Keratinocyte (primary cell): ENCODE data around the gene TAL2. TPM values are rescaled to one million over a fixed set of nuclear protein-coding genes. Genes with fewer than 3 reads are reported as not detected.

Experiments
- DNase-seq: peaks from one replicate; pipeline ENCODE4 v3.0.0-alpha.2; 2011; ENCODE audit warnings: low read depth, missing footprints, low spot score
- FAIRE-seq: peaks from 2 replicates; lab custom pipeline; 2011; peaks lifted over from hg19 to GRCh38; lab: Jason Lieb, UNC
- H2AFZ ChIP-seq: 2 replicates; pipeline ENCODE4 v1.6.0; 2012; ENCODE audit warnings: low read length, control low read depth, inconsistent platforms; ENCODE audit not compliant: control insufficient read depth
- H3K27ac ChIP-seq: 2 replicates; pipeline ENCODE4 v1.5.1; 2011; ENCODE audit warnings: low read length; ENCODE audit not compliant: control insufficient read depth, insufficient read depth
- H3K27me3 ChIP-seq: 3 replicates; pipeline ENCODE4 v1.6.0; 2011; ENCODE audit warnings: low read length; ENCODE audit not compliant: control insufficient read depth, insufficient read depth; ENCODE audit errors: extremely low read depth
- H3K36me3 ChIP-seq, 2 experiments: 2 replicates in 1 of 2; 3 replicates in 1 of 2; pipeline ENCODE4 v1.5.1; 2011; ENCODE audit warnings: low read length in 2 of 2, mild to moderate bottlenecking in 1 of 2; ENCODE audit not compliant: control insufficient read depth in 2 of 2, insufficient read depth in 2 of 2; ENCODE audit errors: extremely low read depth in 1 of 2
- H3K4me1 ChIP-seq: 3 replicates; pipeline ENCODE4 v1.5.1; 2011; ENCODE audit warnings: low read length; ENCODE audit not compliant: control insufficient read depth, insufficient read depth; ENCODE audit errors: extremely low read depth
- H3K4me2 ChIP-seq: 3 replicates; pipeline ENCODE4 v1.6.0; 2011; ENCODE audit warnings: low read depth, low read length; ENCODE audit not compliant: control insufficient read depth, insufficient read depth; ENCODE audit errors: extremely low read depth
- H3K4me3 ChIP-seq, 3 experiments: fragments of 200-600 bp in 1 of 3; sonication (generic) in 1 of 3; 2 replicates in 2 of 3; 3 replicates in 1 of 3; pipeline ENCODE4 v1.5.1; 2011 to 2016; ENCODE audit warnings: low read length in 3 of 3, mild to moderate bottlenecking in 3 of 3, control low read depth in 2 of 3, inconsistent platforms in 1 of 3, low read depth in 1 of 3, mixed read lengths in 1 of 3, mixed run types in 1 of 3, moderate library complexity in 1 of 3; ENCODE audit not compliant: control insufficient read depth in 2 of 3, insufficient read depth in 2 of 3; ENCODE audit errors: extremely low read depth in 1 of 3
- H3K79me2 ChIP-seq: 2 replicates; pipeline ENCODE4 v1.6.0; 2012; ENCODE audit warnings: low read length; ENCODE audit not compliant: control insufficient read depth, insufficient read depth
- H3K9ac ChIP-seq: 3 replicates; pipeline ENCODE4 v1.6.0; 2011; ENCODE audit warnings: low read length; ENCODE audit not compliant: control insufficient read depth, insufficient read depth; ENCODE audit errors: extremely low read depth
- H3K9me1 ChIP-seq: 3 replicates; pipeline ENCODE4 v1.6.0; 2011; ENCODE audit warnings: low read length; ENCODE audit not compliant: control insufficient read depth, insufficient read depth; ENCODE audit errors: extremely low read depth
- H3K9me3 ChIP-seq: 2 replicates; pipeline ENCODE4 v1.5.1; 2012; ENCODE audit warnings: low read depth, low read length; ENCODE audit not compliant: control insufficient read depth
- H4K20me1 ChIP-seq: 3 replicates; pipeline ENCODE4 v1.6.0; 2011; ENCODE audit warnings: low read length; ENCODE audit not compliant: control insufficient read depth, insufficient read depth; ENCODE audit errors: extremely low read depth
- EZH2 ChIP-seq: IDR thresholded peaks from one replicate; pipeline ENCODE4 v1.6.1; 2012; ENCODE audit warnings: inconsistent platforms, mild to moderate bottlenecking, low read length, moderate library complexity
- dilution Hi-C: fragments of 300-500 bp; cut with MboI; formaldehyde crosslinking; loops from one replicate; pipeline ENCODE4 v1.7.0; 2020; ENCODE audit warnings: low sequenced_read_pairs; ENCODE audit not compliant: extremely low pct_ligation_motif_present
- polyA plus RNA-seq, 5 experiments: library from polyadenylated mRNA; depleted of rRNA in 3 of 5; stranded (reverse) in 3 of 5; stranded (forward) in 1 of 5; unstranded in 1 of 5; fragments of >200 nt; gene quantifications; 1 replicate in 1 of 5; 2 replicates in 3 of 5; 3 replicates in 1 of 5; pipeline versions ENCODE4 v1.2.1 to v1.2.3, GENCODE V29; 2011 to 2012; ENCODE audit warnings: missing spikeins in 2 of 5, low read depth in 1 of 5, low replicate concordance in 1 of 5
- TF ChIP-seq, protein P1 (sequence below), 3 experiments: IDR thresholded peaks in 1 of 3; conservative IDR thresholded peaks in 1 of 3; optimal IDR thresholded peaks in 1 of 3; 2 replicates in 2 of 3; 3 replicates in 1 of 3; pipeline versions ENCODE3 to v1.5.1; 2011; ENCODE audit warnings: low read length in 3 of 3, mild to moderate bottlenecking in 3 of 3, moderate library complexity in 2 of 3, control low read depth in 1 of 3, inconsistent platforms in 1 of 3; ENCODE audit not compliant: insufficient read depth in 2 of 3; ENCODE audit errors: extremely low read depth in 1 of 3

TAL2 gene
- polyA plus RNA-seq, 1 donor (not counting 4 experiments of a cell fraction or from before 2014, with no cell fraction given), result not detected

DNA sequence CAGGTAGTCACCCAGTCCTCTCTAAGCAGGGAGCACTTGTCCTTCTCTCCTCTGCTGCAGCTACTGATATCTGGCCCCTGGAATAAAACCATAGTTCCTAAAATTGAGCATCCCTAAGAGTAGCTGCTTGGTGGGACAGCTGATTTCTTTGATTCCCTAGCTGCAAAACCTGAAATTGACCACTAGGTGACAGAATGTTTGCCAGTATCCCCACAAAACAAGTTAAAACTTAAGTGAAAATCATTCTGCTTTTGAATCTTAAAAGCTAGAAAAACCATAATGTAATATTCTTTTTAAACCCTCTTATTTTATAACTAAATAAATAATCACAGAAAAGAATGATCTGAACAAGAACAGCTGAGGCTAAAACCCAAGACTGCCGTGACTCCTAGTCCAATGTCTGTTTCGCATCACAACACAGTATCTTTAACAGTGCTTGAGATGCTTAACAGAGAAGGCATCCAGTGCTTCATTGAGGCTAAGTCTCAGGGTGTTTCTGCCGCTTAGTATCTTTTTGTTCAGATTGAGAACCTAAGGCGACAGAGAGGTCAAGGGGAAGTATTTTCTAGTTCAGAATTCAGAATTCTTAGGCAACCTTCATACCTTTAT is 24.4 kb upstream of the TAL2 start:
- dilution Hi-C loops, result no loop called here
- Histone ChIP-seq H3K36me3 (peaks cover 0 to 6% of the 10 kb centered on the region in 2 experiments), H3K9ac (no peak overlapping the region), H3K27me3 (no peaks in the 10 kb centered on the region), H2AFZ (no peak overlapping the region), H3K4me2 (no peak overlapping the region), H4K20me1 (no peaks in the 10 kb centered on the region), H3K9me1 (no peaks in the 10 kb centered on the region), H3K9me3 (no peaks in the 10 kb centered on the region), H3K79me2 (no peaks in the 10 kb centered on the region), H3K4me3 (no peak overlapping the region), H3K27ac (no peak overlapping the region), H3K4me1 (no peaks in the 10 kb centered on the region)
- TF ChIP-seq EZH2, result no peak
- TF ChIP-seq, protein P1, sequence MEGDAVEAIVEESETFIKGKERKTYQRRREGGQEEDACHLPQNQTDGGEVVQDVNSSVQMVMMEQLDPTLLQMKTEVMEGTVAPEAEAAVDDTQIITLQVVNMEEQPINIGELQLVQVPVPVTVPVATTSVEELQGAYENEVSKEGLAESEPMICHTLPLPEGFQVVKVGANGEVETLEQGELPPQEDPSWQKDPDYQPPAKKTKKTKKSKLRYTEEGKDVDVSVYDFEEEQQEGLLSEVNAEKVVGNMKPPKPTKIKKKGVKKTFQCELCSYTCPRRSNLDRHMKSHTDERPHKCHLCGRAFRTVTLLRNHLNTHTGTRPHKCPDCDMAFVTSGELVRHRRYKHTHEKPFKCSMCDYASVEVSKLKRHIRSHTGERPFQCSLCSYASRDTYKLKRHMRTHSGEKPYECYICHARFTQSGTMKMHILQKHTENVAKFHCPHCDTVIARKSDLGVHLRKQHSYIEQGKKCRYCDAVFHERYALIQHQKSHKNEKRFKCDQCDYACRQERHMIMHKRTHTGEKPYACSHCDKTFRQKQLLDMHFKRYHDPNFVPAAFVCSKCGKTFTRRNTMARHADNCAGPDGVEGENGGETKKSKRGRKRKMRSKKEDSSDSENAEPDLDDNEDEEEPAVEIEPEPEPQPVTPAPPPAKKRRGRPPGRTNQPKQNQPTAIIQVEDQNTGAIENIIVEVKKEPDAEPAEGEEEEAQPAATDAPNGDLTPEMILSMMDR (optimal IDR thresholded peaks at IDR 0.05 in 1 of 3, IDR thresholded peaks at IDR 0.05 in 1 of 3, conservative IDR thresholded peaks at IDR 0.05 in 1 of 3; ENCODE audit: extremely low read depth in 1 of 3, insufficient read depth in 2 of 3, low read length in 3 of 3), result peak; percentile 21 to 61 (median 41)
- FAIRE-seq (no peak), DNase-seq (no peak)

DNA sequence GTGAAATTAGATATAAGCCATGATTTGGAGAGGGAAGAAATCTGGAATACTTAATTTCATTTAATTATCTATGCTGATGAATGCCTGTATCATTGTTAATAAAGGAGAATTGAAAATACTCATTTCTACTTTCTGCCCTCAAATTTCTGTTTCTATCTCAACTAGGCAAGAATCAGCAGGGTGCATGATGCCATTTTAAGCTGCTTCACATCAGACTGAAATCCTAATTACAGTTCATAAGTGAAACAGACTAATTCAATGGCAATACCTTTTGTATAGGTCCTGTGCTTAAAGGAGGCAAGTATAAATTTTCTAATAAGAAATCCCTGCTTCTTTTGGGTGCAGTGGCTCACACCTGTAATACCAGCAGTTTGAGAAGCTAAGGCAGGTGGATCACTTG is 22.3 kb upstream of the TAL2 start:
- Histone ChIP-seq H2AFZ (no peak overlapping the region), H3K4me3 (no peak overlapping the region), H3K9me1 (no peaks in the 10 kb centered on the region), H3K27ac (no peak overlapping the region), H3K9me3 (no peaks in the 10 kb centered on the region), H4K20me1 (no peaks in the 10 kb centered on the region), H3K27me3 (no peaks in the 10 kb centered on the region), H3K4me2 (no peak overlapping the region), H3K79me2 (no peaks in the 10 kb centered on the region), H3K36me3 (peaks cover 0 to 2% of the 10 kb centered on the region in 2 experiments), H3K4me1 (no peaks in the 10 kb centered on the region), H3K9ac (no peak overlapping the region)
- dilution Hi-C loops, result no loop called here
- DNase-seq (no peak), FAIRE-seq (no peak)
- TF ChIP-seq, protein P1 (optimal IDR thresholded peaks at IDR 0.05 in 1 of 3, IDR thresholded peaks at IDR 0.05 in 1 of 3, conservative IDR thresholded peaks at IDR 0.05 in 1 of 3; ENCODE audit: extremely low read depth in 1 of 3, insufficient read depth in 2 of 3, low read length in 3 of 3), result no peak
- no peak for TF ChIP-seq EZH2
